NCI-H1694 (cell line): Measurements from ENCODE around the gene PEAK3.
"Not testable (repeated sequence)": the region's sequence is repeated elsewhere in the genome, so short reads cannot be mapped to it uniquely, and the experiment has no call there.

Experiments
- DNase-seq: peaks from one replicate; lab custom pipeline; 2025; lab: John Stamatoyannopoulos, UW

PEAK3 gene

GRCh38 chr19:2288818-2289713, 7.1 kb upstream of the PEAK3 start:
- no peak for DNase-seq

GRCh38 chr19:2288338-2288817, 6.4 kb upstream of the PEAK3 start:
- DNase-seq = no peak

GRCh38 chr19:2287585-2288337, 5.8 kb upstream of the PEAK3 start:
- DNase-seq = no peak

GRCh38 chr19:2286402-2287140, 4.6 kb upstream of the PEAK3 start:
- DNase-seq = no peak

- no peak for DNase-seq
These were observed 2.0 kb upstream of the PEAK3 start for GRCh38 chr19:2283835-2284507.

GRCh38 chr19:2282862-2283237, 875 bp upstream of the PEAK3 start:
- DNase-seq = no peak

- DNase-seq = not testable (repeated sequence)
These were observed 512 bp downstream of the PEAK3 start for GRCh38 chr19:2281265-2282061.

GRCh38 chr19:2280633-2281264, 1.2 kb downstream of the PEAK3 start:
- DNase-seq = no peak

GRCh38 chr19:2278459-2279158, 3.4 kb downstream of the PEAK3 start:
- DNase-seq = no peak

- no peak for DNase-seq
These were observed 4.8 kb downstream of the PEAK3 start for GRCh38 chr19:2277138-2277537.

GRCh38 chr19:2276429-2276986, 5.5 kb downstream of the PEAK3 start:
- no peak for DNase-seq

- no peak for DNase-seq
These were observed 6.2 kb downstream of the PEAK3 start for GRCh38 chr19:2275588-2276428.

GRCh38 chr19:2274931-2275535, 6.9 kb downstream of the PEAK3 start:
- DNase-seq = peak; percentile 61

- no peak for DNase-seq
These were observed 7.7 kb downstream of the PEAK3 start for GRCh38 chr19:2274185-2274711.

GRCh38 chr19:2273356-2274184, 8.4 kb downstream of the PEAK3 start:
- peak; percentile 24 for DNase-seq

GRCh38 chr19:2271234-2272103, 10.5 kb downstream of the PEAK3 start:
- DNase-seq = no peak
